Liver (tissue), 3 donors: ENCODE results near the gene CTPS2.

ENCODE experiments used
- CTCF ChIP-seq: fragments of 150-350 bp; IDR thresholded peaks from 2 replicates; pipeline ENCODE4 v1.5.1; 2017; ENCODE audit warnings: improper control_type of control experiment, low read depth, low read length; ENCODE audit not compliant: missing input control
- FOXA1 ChIP-seq: IDR thresholded peaks from 2 replicates; pipeline ENCODE4 v1.6.1; 2016; ENCODE audit warnings: antibody characterized with exemption
- JUND ChIP-seq, 2 donors: IDR thresholded peaks; 2 replicates each; pipeline ENCODE4 v1.6.1; 2016; ENCODE audit warnings: antibody characterized with exemption in 2 of 2
- RAD21 ChIP-seq, 2 donors: IDR thresholded peaks; 2 replicates each; pipeline ENCODE4 v1.6.1; 2016; ENCODE audit warnings: antibody characterized with exemption in 2 of 2, mild to moderate bottlenecking in 2 of 2
- REST ChIP-seq: IDR thresholded peaks from 2 replicates; pipeline ENCODE4 v1.6.1; 2016; ENCODE audit warnings: antibody characterized with exemption, mild to moderate bottlenecking
- TAF1 ChIP-seq: conservative IDR thresholded peaks from 2 replicates; pipeline ENCODE4 v1.6.1; 2016; ENCODE audit warnings: antibody characterized with exemption, mild to moderate bottlenecking
- YY1 ChIP-seq: IDR thresholded peaks from 2 replicates; pipeline ENCODE4 v1.6.1; 2016; ENCODE audit warnings: antibody characterized with exemption, mild to moderate bottlenecking
- donor health status: healthy.
- donor health status: healthy.

GRCh38 chrX:16661495-16661894, 51.0 kb downstream of the CTPS2 start:
- TF ChIP-seq CTCF (no peak), YY1 (no peak), JUND (IDR thresholded peaks at IDR 0.05) (no peak), RAD21 (IDR thresholded peaks at IDR 0.05) (no peak), REST (no peak), TAF1 (no peak), FOXA1 (no peak)
